HG03457 (cell line): ENCODE data around the gene CASKIN2.

Source experiments
- ATAC-seq: cut with Tn5 transposase; IDR thresholded peaks from one replicate; pipeline ENCODE4 v1.9.1; 2021; ENCODE audit warnings: moderate number of reproducible peaks; ENCODE audit not compliant: unreplicated experiment

CASKIN2 gene, protein sequence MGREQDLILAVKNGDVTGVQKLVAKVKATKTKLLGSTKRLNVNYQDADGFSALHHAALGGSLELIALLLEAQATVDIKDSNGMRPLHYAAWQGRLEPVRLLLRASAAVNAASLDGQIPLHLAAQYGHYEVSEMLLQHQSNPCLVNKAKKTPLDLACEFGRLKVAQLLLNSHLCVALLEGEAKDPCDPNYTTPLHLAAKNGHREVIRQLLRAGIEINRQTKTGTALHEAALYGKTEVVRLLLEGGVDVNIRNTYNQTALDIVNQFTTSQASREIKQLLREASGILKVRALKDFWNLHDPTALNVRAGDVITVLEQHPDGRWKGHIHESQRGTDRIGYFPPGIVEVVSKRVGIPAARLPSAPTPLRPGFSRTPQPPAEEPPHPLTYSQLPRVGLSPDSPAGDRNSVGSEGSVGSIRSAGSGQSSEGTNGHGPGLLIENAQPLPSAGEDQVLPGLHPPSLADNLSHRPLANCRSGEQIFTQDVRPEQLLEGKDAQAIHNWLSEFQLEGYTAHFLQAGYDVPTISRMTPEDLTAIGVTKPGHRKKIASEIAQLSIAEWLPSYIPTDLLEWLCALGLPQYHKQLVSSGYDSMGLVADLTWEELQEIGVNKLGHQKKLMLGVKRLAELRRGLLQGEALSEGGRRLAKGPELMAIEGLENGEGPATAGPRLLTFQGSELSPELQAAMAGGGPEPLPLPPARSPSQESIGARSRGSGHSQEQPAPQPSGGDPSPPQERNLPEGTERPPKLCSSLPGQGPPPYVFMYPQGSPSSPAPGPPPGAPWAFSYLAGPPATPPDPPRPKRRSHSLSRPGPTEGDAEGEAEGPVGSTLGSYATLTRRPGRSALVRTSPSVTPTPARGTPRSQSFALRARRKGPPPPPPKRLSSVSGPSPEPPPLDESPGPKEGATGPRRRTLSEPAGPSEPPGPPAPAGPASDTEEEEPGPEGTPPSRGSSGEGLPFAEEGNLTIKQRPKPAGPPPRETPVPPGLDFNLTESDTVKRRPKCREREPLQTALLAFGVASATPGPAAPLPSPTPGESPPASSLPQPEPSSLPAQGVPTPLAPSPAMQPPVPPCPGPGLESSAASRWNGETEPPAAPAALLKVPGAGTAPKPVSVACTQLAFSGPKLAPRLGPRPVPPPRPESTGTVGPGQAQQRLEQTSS (N-terminal part only)

GRCh38 chr17:75515496-75516254 is at the start of gene CASKIN2:
TSS of gene CASKIN2 (minus strand) at chr17:75515537. CDS start at chr17:75513804, 1,733 bp downstream.
- ATAC-seq: peak; percentile 33

- ATAC-seq: no peak
These were observed 49.7 kb upstream of the CASKIN2 start for GRCh38 chr17:75565066-75565465.

GRCh38 chr17:75564195-75564594 is 48.9 kb upstream of the CASKIN2 start:
- ATAC-seq: no peak

DNA sequence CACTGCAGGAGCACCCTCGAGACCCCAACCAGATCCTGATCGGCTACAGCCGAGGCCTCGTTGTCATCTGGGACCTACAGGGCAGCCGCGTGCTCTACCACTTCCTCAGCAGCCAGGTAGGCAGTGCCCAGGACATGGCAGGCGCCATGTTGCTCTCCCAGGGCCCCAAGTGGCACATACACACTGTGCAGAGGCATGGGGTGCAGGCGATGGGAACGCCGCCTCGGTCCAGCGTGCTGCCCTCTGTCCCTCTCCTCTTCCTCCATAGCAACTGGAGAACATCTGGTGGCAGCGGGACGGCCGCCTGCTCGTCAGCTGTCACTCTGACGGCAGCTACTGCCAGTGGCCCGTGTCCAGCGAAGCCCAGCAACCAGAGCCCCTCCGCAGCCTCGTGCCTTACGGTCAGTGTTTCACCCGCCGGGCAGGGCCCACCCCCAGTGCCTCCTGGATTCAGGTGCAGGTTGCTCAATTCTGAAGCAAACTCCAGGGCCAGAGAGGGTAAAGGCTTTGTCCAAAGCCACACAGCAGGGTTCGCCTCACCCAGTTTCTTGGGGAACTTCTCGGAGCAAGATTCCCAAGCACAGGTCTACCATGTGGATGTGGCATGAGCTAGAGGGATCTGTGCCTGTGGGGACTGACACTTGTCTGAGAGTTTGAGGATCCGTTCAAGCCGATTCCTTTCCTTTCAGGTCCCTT is 47.9 kb upstream of the CASKIN2 start:
- ATAC-seq: no peak

- ATAC-seq: no peak
These were observed 46.7 kb upstream of the CASKIN2 start for GRCh38 chr17:75561927-75562603.

- ATAC-seq: no peak
These were observed 44.7 kb upstream of the CASKIN2 start for GRCh38 chr17:75559958-75560533.

- no peak for ATAC-seq
These were observed 43.6 kb upstream of the CASKIN2 start for GRCh38 chr17:75558666-75559530.

DNA sequence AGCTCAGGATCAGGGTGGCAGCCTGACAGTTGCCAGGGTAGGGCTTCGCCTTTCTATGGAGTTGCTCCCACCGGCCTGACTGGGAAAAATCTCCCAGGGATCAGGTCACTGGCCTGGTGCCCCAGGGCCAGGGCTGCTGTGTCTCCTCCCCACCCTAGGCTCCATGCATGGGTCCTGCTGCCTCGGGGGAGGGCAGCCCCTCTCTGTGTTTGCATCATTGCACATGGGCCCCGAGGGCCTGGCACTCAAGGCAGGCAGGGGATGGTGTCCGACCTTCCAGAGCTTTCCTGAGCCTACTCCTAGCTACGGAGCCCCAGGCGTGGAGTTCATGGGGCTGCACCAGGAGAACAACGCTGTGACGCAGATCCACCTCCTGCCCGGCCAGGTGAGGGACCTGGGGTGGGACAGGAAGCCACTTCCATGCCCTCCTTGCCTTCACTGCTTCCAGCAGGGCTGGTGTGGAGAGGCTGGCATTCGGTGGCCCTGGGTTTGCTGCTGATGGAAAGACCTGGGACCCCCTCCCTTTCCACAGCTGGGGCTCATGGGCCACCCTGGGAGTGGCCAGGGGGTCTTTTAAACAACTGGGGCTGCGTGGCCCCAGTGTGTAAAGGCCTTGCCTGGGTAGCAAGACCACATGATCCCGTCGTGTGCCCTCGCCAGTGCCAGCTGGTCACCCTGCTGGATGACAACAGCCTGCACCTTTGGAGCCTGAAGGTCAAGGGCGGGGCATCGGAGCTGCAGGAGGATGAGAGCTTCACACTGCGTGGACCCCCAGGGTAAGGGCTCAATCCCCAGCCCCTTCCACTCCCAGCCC is 42.7 kb upstream of the CASKIN2 start:
- no peak for ATAC-seq

DNA sequence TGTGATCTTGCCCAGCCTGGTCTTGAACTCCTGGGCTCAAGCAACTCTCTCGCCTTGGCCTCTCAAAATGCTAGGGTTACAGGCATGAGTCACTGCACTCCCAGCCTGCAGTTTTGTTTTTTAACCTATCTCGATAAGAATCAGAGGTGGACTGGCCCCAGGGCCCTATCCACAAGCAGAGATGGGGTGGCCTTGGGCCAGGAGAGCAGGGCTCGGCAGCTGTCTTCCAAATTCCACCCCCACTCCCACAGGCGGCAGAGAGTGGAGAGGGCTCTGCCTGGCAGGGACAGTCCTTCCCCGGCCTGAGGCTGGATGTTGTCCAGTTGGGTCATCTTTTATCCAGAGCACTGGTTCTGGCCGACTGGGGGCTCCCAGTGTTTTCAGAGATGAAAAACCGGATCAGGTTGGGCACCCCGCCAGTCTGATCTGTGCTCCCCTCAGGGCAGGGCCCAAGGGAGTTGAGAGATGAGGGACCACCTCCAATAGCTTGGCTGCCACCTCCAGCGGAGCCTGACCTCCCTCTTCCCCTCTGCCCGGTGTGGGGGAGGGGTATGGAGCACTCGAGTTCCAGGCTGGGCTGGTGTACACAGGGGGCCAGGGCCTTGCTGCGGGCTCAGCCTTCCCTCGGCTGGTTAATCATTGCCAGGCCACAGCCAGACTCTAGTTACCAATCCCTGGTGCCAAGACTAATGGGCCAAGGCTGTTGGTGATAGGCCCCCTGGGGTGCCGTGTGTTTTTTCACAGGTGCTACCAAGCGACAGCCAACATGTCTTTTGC is 41.9 kb upstream of the CASKIN2 start:
- ATAC-seq: no peak

GRCh38 chr17:75555679-75556153 is 40.4 kb upstream of the CASKIN2 start:
- ATAC-seq: no peak

DNA sequence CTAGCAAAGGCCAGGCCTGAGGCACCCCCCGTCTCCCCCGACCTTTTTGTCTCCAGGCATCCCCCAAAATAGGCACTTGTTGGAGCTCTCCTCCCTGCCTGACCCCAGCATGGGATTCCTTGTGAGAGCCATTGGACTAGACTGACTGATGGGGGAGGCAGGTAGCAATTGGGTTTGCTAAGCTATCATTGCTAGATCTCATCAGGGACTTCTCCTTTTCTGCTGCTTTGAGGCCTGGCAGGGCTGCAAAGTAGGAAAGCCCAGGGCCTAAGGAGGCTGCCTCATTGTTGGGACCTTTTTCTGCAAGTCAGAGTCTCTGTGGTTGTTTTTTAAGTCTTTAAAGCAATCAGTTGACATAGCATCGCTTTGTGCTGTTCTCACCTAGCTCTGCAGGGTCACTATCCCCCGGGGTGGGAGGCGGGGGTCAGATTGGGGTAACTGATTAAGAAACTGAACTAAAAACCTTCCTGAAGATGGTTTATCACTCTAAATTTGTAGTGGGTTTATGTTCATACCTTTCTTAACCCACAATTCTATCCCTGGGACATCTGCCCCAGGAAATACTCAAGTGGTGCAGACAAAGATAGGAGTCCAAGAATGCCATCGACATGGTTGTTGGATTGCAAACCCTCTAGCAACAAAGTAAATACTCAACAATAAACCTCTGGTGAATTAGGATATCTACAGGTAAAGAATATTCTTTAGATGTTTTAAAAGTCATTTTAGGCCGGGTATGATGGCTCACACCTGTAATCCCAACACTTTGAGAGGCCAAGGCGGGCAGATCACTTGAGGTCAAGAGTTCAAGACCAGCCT is 38.2 kb upstream of the CASKIN2 start:
- ATAC-seq: no peak

- no peak for ATAC-seq
These were observed 37.3 kb upstream of the CASKIN2 start for GRCh38 chr17:75552425-75553294.

- ATAC-seq: no peak
These were observed 35.9 kb upstream of the CASKIN2 start for GRCh38 chr17:75551266-75551665.

- no peak for ATAC-seq
These were observed 34.8 kb upstream of the CASKIN2 start for GRCh38 chr17:75550139-75550465.
